Measurements from ENCODE around the gene ZSWIM5.

- no peak for TF ChIP-seq CTCF (IDR thresholded peaks at IDR 0.05)
- TF ChIP-seq POLR2A (IDR thresholded peaks at IDR 0.05): no peak
These were observed 34.8 kb downstream of the ZSWIM5 start for GRCh38 chr1:45171575-45171974.

All from body of pancreas (tissue), 4 donors.